Upper lobe of left lung (tissue), 6 donors: ENCODE results near the gene UBE2L5. TPM values are rescaled to one million over a fixed set of nuclear protein-coding genes. Genes with fewer than 3 reads are reported as not detected.

Experiments
- ATAC-seq, 2 donors: fragments of 200-7000 bp; cut with Tn5 transposase; one replicate each; pipeline ENCODE4 v1.9.1; 2022; ENCODE audit warnings: mild to moderate bottlenecking in 2 of 2, moderate library complexity in 2 of 2; ENCODE audit not compliant: low FRiP score in 2 of 2
- DNase-seq, 2 donors: peaks; one replicate each; pipeline ENCODE4 v3.0.0-alpha.2; 2019 to 2020
- H3K27ac ChIP-seq, 4 donors: fragments of 200-600 bp; sonication (generic); one replicate each; pipeline ENCODE4 v1.5.1; 2016 to 2019
- H3K27me3 ChIP-seq, 4 donors: fragments of 200-600 bp; sonication (generic); one replicate each; pipeline ENCODE4 v1.5.1; 2017 to 2019
- H3K36me3 ChIP-seq, 4 donors: fragments of 200-600 bp; sonication (generic); one replicate each; pipeline ENCODE4 v1.5.1; 2016 to 2019
- H3K4me1 ChIP-seq, 4 donors: fragments of 200-600 bp; sonication (generic); one replicate each; pipeline ENCODE4 v1.5.1; 2018 to 2019
- H3K4me3 ChIP-seq, 4 donors: fragments of 200-600 bp; sonication (generic); one replicate each; pipeline ENCODE4 v1.5.1; 2017 to 2019; ENCODE audit warnings: mild to moderate bottlenecking in 2 of 4, moderate library complexity in 1 of 4
- H3K9me3 ChIP-seq, 4 donors: fragments of 200-600 bp; sonication (generic); one replicate each; pipeline ENCODE4 v1.5.1; 2018 to 2019
- CTCF ChIP-seq, 6 experiments: fragments of 450-650 bp in 4 of 6; fragments of 200-600 bp in 2 of 6; sonication (generic) in 2 of 6; IDR thresholded peaks; one replicate each; pipeline ENCODE4 v1.5.1; 2016 to 2019; ENCODE audit warnings: antibody characterized with exemption in 6 of 6
- EP300 ChIP-seq, 4 donors: sonication (generic); formaldehyde crosslinking; IDR thresholded peaks; one replicate each; pipeline ENCODE4 v1.5.1; 2017; ENCODE audit warnings: antibody characterized with exemption in 4 of 4, control low read depth in 2 of 4
- POLR2A ChIP-seq, 4 donors: fragments of 450-650 bp; IDR thresholded peaks; one replicate each; pipeline ENCODE4 v1.5.1; 2016 to 2017; ENCODE audit warnings: antibody characterized with exemption in 4 of 4, mild to moderate bottlenecking in 2 of 4
- POLR2AphosphoS5 ChIP-seq, 2 donors: sonication (generic); formaldehyde crosslinking; IDR thresholded peaks; one replicate each; pipeline ENCODE4 v1.5.1; 2017; ENCODE audit warnings: antibody characterized with exemption in 2 of 2
- WGBS, 2 donors: methylation state at CpG; one replicate each; pipeline ENCODE4 v1.1.5; 2017 to 2018; 5-methylcytosine and 5-hydroxymethylcytosine counted together
- total RNA-seq, 6 donors: library from RNA; depleted of rRNA in 4 of 6; stranded (reverse); fragments of >200 nt in 4 of 6; gene quantifications; one replicate each; pipeline versions ENCODE4 v1.1.0 to v1.2.1, GENCODE V29; 2016 to 2021
- donor health status: DM: no; HTN: no; CAD: no; lungs with moderate emphysema.
- donor health status: DM: no; HTN: yes; CAD: no; lungs with severe emphysema.

UBE2L5 gene
- total RNA-seq, 6 donors from 2014 or later: not detected

GRCh38 chr13:30431269-30431940, 9.1 kb downstream of the UBE2L5 start:
- ATAC-seq: no peak
- DNase-seq: no peak
- H3K27ac ChIP-seq: no peak overlapping the region
- H3K36me3 ChIP-seq: no peaks in the 10 kb centered on the region
- H3K4me1 ChIP-seq: peaks cover 0 to 7% (median 0%) of the 10 kb centered on the region in 4 donors
- H3K9me3 ChIP-seq: no peaks in the 10 kb centered on the region
- TF ChIP-seq EP300 (IDR thresholded peaks at IDR 0.05): no peak
- TF ChIP-seq POLR2A (IDR thresholded peaks at IDR 0.05): no peak
- TF ChIP-seq CTCF (IDR thresholded peaks at IDR 0.05): no peak
- no peak for TF ChIP-seq POLR2AphosphoS5 (IDR thresholded peaks at IDR 0.05)
- no peak overlapping the region for H3K4me3 ChIP-seq
- no peaks in the 10 kb centered on the region for H3K27me3 ChIP-seq
- 51 to 56% methylated on average over 2 of the region's 2 CpGs for WGBS, 2 donors

GRCh38 chr13:30435911-30436451, 13.7 kb downstream of the UBE2L5 start:
- Histone ChIP-seq H3K4me3 (no peak overlapping the region), H3K27me3 (no peaks in the 10 kb centered on the region), H3K4me1 (no peaks in the 10 kb centered on the region), H3K27ac (no peak overlapping the region), H3K36me3 (no peaks in the 10 kb centered on the region), H3K9me3 (no peaks in the 10 kb centered on the region)
- ATAC-seq (no peak), DNase-seq (no peak)
- 87 to 88% methylated on average over 3 of the region's 3 CpGs for WGBS, 2 donors
- no peak for TF ChIP-seq CTCF (IDR thresholded peaks at IDR 0.05)
- no peak for TF ChIP-seq EP300 (IDR thresholded peaks at IDR 0.05)
- no peak for TF ChIP-seq POLR2AphosphoS5 (IDR thresholded peaks at IDR 0.05)
- TF ChIP-seq POLR2A (IDR thresholded peaks at IDR 0.05): no peak

GRCh38 chr13:30437177-30437576, 14.9 kb downstream of the UBE2L5 start:
- ATAC-seq (no peak), DNase-seq (no peak)
- H3K9me3 ChIP-seq: no peaks in the 10 kb centered on the region
- no peak for TF ChIP-seq CTCF (IDR thresholded peaks at IDR 0.05)
- TF ChIP-seq POLR2AphosphoS5 (IDR thresholded peaks at IDR 0.05): no peak
- no peak for TF ChIP-seq POLR2A (IDR thresholded peaks at IDR 0.05)
- no peak for TF ChIP-seq EP300 (IDR thresholded peaks at IDR 0.05)
- no peaks in the 10 kb centered on the region for H3K4me1 ChIP-seq
- H3K36me3 ChIP-seq: no peaks in the 10 kb centered on the region
- no peak overlapping the region for H3K27ac ChIP-seq
- 79 to 80% methylated on average over 8 of the region's 8 CpGs for WGBS, 2 donors
- H3K4me3 ChIP-seq: no peak overlapping the region
- no peaks in the 10 kb centered on the region for H3K27me3 ChIP-seq

- Histone ChIP-seq H3K4me3 (no peak overlapping the region), H3K27me3 (no peaks in the 10 kb centered on the region), H3K36me3 (no peaks in the 10 kb centered on the region), H3K27ac (no peak overlapping the region), H3K9me3 (no peaks in the 10 kb centered on the region), H3K4me1 (no peaks in the 10 kb centered on the region)
- DNase-seq (no peak), ATAC-seq (no peak)
- WGBS, 2 donors: 93 to 98% methylated on average over 3 of the region's 3 CpGs
- no peak for TF ChIP-seq POLR2A (IDR thresholded peaks at IDR 0.05)
- TF ChIP-seq POLR2AphosphoS5 (IDR thresholded peaks at IDR 0.05): no peak
- TF ChIP-seq CTCF (IDR thresholded peaks at IDR 0.05): no peak
- no peak for TF ChIP-seq EP300 (IDR thresholded peaks at IDR 0.05)
Measured at GRCh38 chr13:30438286-30438685, 16.0 kb downstream of the UBE2L5 start.
